IPS-NIHi7 (cell line): ENCODE data around the gene MAD2L1BP.
"Not testable (repeated sequence)": the region's sequence is repeated elsewhere in the genome, so short reads cannot be mapped to it uniquely, and the experiment has no call there.

ENCODE experiments used
- DNase-seq: peaks from one replicate; pipeline ENCODE4 v3.0.0; 2012; ENCODE audit warnings: mixed read lengths; ENCODE audit errors: extremely low spot score

Gene MAD2L1BP

GRCh38 chr6:43627008-43627825 is 8.4 kb upstream of the MAD2L1BP start:
- no peak for DNase-seq

DNA sequence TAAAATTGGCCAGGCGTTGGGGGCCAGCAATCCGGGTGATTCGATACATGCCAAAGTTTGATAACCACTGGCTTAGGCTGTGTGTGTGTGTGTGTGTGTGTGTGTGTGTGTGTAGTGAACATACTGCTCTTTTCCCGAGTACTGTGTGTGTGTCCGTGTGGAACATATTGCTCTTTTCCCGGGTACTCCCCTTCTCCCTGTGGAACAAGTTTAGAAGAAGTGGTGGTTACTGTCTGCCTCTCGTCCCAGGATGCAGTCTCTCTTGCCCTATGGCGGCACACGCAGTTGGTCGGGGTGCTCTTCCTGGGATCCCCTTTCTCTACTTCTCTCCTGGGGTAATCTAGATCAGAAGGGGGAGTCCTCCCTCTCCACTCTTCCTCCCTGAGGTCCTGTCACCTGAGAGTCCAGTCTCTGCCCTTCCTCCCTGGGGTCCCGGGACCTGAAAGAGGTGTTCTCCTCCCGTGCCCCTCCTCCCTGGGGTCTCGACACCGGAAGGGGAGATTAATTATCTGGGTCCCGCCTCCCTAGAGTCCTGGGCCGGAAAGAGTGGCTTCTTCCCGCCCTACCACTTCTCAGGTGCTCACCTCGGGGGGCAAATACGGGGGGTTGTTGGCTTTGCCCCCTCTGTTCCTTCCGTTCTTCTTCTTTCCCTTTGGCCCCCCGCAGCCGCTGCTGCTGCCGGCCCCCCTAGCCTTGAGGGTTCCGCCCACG is 7.1 kb upstream of the MAD2L1BP start:
- DNase-seq = peak; percentile 81

DNA sequence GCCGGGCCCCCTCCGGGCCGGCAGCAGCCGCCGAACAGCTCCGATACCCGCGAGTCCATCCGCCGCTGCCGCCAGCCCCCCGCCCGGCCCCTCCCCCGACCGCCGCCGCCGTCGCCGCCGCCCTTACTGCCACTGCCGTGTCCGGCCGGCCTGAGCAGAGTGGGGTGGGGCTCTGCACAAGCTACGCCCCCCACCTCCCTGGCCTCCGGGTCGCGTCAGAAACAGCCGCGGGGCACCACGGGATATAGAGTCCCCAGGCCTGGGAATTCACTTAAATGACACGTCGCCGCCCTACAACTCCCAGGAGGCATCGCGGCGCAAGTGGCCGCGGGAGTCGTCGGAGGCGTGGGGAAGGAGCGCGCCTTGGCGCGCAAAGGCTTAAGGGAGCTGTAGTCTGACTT is 6.5 kb upstream of the MAD2L1BP start, which contains the start of gene GTPBP2:
GTPBP2 (minus strand) TSS at position 161 of the 401 bp plus-strand sequence; CDS start at position 59, 102 bp downstream.
- peak; percentile 97 for DNase-seq

DNA sequence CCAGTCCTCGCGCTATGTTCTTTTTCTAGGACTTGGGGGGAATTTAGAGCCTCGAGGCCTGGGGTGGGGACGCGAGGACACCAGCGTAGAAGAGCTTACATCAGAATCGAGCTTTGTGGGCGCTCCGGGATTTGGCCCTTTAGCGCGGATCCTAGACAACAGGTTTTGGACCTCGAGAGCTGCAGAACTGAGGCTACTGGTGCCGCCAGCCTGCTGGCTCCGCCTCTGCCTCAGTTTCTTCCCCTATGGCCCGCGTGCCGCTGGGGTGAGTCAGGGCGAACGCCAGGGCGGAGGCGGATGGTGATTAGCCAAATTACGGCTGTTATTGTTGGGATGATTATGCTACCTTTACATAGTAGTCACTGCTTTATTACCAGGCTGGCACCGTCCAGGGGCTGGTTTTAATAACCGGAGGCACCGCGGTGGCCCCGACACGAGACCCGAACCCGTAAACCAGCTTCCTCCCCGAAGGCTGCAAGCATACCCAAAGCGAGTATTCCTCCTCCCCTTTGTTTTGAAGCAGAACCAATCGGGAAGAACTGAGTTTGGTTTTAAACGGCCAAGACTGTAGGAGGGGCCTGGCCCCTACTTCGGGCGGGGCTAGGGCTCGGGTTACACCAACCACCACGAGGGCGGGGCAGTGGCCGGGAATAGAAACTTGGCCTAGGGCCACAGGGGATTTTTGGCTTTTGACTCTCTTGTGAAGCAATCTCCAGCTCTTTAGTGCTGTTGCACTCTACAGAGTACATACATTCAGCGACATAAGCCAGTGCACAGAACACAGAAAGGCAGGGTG is 5.9 kb upstream of the MAD2L1BP start:
- peak; percentile 97 for DNase-seq

DNA sequence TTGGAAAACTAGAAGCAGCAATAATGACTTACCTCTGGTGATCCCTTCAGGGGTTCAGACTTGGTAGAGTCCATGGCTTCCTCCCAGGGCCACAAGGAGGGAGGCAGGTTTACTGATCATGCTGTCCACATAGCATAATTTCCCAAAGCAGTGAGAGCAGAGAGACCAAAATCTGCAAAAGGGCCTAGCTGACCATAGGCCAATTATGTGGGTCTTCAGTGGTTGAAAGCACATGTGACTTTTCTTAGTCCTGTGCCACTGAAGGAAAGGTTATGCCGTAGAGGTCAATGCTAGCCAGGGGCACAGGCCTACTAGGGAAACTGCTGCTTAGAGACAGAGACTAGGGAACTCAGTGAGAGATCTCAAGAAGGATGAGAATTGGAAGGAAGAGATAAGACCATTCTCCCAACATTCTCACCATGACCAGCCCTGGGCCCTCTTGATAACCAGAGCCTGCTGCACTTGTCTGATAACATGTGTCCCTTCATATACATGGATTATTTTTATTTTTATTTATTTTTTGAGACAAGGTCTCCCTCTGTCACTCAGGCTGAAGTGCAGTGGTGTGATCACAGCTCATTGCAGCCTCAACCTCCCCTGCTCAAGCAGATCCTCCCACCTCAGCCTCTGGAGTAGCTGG is 4.5 kb upstream of the MAD2L1BP start:
- no peak for DNase-seq

DNA sequence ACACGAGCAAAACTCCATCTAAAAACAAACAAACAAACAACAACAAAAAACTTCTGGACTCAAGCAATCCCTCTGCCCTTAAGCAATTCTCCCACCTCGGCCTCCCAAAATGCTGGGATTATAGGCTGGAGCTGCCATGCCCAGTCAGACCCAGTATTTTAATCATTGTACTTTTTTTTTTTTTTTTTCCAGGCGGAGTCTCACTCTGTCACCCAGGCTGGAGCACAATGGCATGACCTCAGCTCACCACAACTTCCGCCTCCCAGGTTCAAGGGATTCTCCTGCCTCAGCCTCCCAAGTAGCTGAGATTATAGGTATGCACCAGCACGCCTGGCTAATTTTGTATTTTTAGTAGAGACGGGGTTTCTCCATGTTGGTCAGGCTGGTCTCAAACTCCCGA is 2.6 kb upstream of the MAD2L1BP start:
- not testable (repeated sequence) for DNase-seq

DNA sequence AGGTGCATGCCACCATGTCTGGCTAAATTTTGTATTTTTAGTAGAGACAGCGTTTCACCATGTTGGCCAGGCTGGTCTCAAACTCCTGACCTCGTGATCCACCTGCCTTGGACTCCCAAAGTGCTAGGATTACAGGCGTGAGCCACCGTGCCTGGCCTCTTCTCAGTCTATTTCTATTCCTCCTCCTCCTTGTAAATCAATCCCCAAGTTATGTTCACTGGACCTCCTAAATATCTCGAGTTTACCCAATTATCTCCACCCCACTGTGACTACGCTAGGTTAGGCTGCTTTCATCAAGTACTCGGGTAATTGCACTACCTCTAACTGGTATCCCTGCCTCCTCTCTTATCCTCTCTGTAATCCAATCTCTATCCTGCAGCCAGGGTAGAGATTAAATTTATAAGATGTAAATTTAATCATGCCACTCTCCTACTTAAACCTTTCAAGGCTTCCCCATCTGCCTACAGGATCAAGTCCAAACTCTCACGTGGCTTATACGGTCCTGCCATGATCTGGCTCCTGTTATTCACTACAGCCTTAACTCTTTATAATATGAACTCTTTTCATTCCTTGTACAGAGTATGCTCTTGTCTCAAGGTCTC is 837 bp upstream of the MAD2L1BP start:
- no peak for DNase-seq

DNA sequence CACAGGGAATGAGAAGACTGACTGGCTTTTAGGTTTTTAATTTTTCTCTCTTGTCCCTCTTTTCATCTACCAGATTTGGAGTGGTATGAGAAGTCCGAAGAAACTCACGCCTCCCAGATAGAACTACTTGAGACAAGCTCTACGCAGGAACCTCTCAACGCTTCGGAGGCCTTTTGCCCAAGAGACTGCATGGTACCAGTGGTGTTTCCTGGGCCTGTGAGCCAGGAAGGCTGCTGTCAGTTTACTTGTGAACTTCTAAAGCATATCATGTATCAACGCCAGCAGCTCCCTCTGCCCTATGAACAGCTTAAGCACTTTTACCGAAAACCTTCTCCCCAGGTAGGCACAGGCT is 644 bp downstream of the MAD2L1BP start:
- no peak for DNase-seq

- DNase-seq = no peak
These were observed 4.6 kb downstream of the MAD2L1BP start for GRCh38 chr6:43639984-43640800.

GRCh38 chr6:43644940-43645612 is 9.4 kb downstream of the MAD2L1BP start, which contains the start of gene RSPH9:
TSS of gene RSPH9 (plus strand) at chr6:43645036. CDS start at chr6:43645099, 63 bp downstream.
- peak; percentile 95 for DNase-seq

DNA sequence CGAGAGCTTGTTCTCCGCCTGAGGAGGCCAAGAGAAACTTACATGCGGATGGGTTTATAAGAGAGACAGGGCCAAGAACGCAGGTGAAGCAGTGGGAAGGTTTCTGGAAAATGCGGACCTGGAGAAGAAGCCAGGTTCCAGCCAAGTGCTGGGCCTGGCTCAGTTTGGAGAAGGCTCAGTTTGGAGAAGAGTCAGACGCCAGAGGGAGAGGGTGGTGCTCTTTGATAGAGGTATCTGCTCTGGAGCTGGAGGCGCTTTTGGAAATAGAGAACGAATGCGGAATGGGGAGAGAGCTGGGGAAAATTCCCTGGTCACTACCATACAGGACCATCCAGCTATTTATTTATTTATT is 9.9 kb downstream of the MAD2L1BP start:
- DNase-seq = no peak

DNA sequence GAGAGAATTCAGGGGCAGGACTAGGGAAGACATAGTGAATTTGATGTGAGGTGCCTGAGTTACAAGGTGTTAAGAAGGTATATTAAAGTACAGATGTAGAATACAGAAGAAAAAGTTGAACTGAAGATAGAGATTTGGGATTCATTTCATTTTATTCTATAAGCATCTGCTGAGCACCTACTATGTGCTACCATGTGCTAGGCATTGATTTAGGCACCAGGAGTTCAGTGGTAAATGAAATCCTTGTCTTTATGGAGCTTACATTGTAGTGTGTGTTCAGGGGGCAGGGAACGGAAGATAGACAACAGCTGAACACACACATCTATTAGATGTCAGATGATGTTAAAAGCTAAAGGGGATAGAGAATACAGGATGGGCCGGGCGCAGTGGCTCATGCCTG is 12.0 kb downstream of the MAD2L1BP start:
- DNase-seq = no peak

- DNase-seq = no peak
These were observed 12.6 kb downstream of the MAD2L1BP start for GRCh38 chr6:43648248-43648647.

GRCh38 chr6:43652822-43653221 is 17.2 kb downstream of the MAD2L1BP start:
- DNase-seq = not testable (repeated sequence)

- DNase-seq = no peak
These were observed 21.7 kb downstream of the MAD2L1BP start for GRCh38 chr6:43657221-43657802.

DNA sequence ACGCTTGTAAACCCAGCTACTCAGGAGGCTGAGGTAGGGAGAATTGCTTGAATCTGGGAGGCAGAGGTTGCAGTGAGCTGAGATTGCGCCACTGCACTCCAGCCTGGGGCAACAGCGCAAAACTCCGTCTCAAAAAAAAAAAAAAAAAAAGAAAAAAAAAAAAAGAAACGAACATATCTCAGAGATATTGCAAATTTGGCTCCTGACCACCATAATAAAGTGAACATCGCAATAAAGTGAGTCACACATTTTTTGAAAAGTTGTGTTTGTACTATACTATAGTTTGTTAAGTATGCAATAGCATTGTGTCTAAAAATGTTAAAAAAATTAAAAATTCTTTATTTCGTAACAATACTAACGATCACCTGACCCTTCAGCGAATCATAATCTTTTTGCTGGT is 22.5 kb downstream of the MAD2L1BP start:
- DNase-seq = no peak

DNA sequence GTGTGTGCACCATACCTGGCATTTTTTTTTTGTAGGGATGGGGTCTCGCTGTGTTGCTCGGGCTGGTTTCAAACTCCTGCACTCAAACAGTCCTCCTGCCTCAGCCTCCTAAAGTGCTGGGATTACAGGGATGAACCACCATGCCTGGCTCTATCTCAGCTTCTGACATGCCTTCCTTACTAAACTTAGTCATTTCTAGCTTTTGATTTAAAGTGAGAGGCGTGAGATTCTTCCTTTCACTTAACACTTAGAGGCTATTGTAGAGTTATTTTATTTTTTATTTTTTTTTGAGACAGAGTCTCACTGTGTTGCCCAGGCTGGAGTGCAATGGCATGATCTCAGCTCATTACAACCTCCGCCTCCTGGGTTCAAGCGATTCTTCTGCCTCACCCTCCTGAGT is 27.3 kb downstream of the MAD2L1BP start:
- not testable (repeated sequence) for DNase-seq

- no peak for DNase-seq
These were observed 29.7 kb downstream of the MAD2L1BP start for GRCh38 chr6:43665376-43665775.

DNA sequence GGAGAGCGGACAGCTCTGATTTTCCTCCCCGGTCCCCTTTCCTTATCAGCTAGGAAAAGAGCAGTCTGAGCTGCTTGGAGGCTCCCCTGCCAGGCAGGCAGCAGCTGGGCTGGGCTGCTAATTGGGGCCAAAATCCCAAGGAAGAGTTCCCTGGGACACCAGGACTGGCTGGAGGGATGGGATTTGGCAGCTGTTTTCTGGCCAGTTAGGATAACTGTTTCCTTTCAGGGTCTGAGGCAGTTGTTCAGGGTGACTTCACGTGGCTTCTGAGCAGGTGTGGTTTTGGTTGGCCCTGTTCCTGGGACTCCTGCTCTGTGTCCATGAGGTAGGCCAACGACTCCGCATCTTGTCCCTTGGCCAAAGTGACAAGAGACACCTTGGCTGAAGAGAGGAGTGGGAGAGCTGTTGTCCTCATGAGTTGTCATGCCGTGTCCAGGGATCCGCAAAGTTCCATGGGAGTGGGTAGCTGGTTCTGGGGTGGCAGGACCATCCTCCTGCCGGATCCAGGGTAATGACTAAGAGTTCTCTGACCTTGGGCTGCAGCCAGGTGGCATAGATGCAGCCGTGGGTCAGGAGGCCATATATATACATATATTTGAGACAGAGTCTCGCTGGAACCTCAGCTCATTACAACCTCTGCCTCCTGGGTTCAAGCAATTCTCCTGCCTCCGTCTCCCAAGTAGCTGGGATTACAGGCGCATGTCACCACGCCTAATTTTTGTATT is 30.7 kb downstream of the MAD2L1BP start:
- no peak for DNase-seq
